K562 (cell line): ENCODE measurements around the gene DCAF12. TPM values are rescaled to one million over a fixed set of nuclear protein-coding genes. Genes with fewer than 3 reads are reported as not detected.
A peak's percentile ranks its signal among the peaks of the same experiment; 100 is the strongest.

Source experiments
- ARID1B ChIP-seq: fragments of 450-650 bp; IDR thresholded peaks from 2 replicates; pipeline ENCODE4 v1.6.1; 2016; ENCODE audit warnings: antibody characterized with exemption, mild to moderate bottlenecking, inconsistent platforms
- CBX2 ChIP-seq: fragments of 200-600 bp; sonication (generic); IDR thresholded peaks from one replicate; pipeline ENCODE4 v1.6.1; 2012; ENCODE audit warnings: mild to moderate bottlenecking, low read length, inconsistent platforms; ENCODE audit not compliant: insufficient read depth, poor library complexity, severe bottlenecking
- CHCHD3 ChIP-seq: fragments of 250-450 bp; sonication (Bioruptor Pico); IDR thresholded peaks from 2 replicates; pipeline ENCODE4 v2.1.2; 2022; ENCODE audit warnings: mild to moderate bottlenecking
- EP300 ChIP-seq: IDR thresholded peaks from 2 replicates; pipeline ENCODE4 v1.6.1; 2012; ENCODE audit warnings: low read length, improper control_type of control experiment
- FOXA1 ChIP-seq: fragments of 450-650 bp; IDR thresholded peaks from 2 replicates; pipeline ENCODE4 v1.6.1; 2016; ENCODE audit warnings: mild to moderate bottlenecking, borderline replicate concordance
- GTF3C2 ChIP-seq: IDR thresholded peaks from 3 replicates; pipeline ENCODE4 v1.6.1; 2011; ENCODE audit warnings: borderline replicate concordance, mild to moderate bottlenecking, moderate library complexity; ENCODE audit not compliant: insufficient read length; ENCODE audit errors: extremely low read depth
- HNRNPUL1 ChIP-seq: fragments of 200-400 bp; formaldehyde crosslinking; IDR thresholded peaks from 2 replicates; pipeline ENCODE4 v1.6.1; 2017; ENCODE audit warnings: low read length
- JUN ChIP-seq, 2 experiments: sonication (generic) in 1 of 2; formaldehyde crosslinking in 1 of 2; IDR thresholded peaks; 2 replicates each; pipeline versions ENCODE4 v1.6.1 to v1.8.0; 2012 to 2022; ENCODE audit warnings: borderline replicate concordance in 2 of 2, mild to moderate bottlenecking in 2 of 2, improper control_type of control experiment in 1 of 2, low read depth in 1 of 2, low read length in 1 of 2, missing genetic modification reagents in 1 of 2
- KDM1A ChIP-seq, 2 experiments: fragments of 450-650 bp; IDR thresholded peaks; 2 replicates each; pipeline ENCODE4 v1.6.1; 2016; ENCODE audit warnings: mild to moderate bottlenecking in 2 of 2
- MAX ChIP-seq: sonication (generic); formaldehyde crosslinking; IDR thresholded peaks from 2 replicates; pipeline ENCODE4 v1.9.0; 2022; ENCODE audit warnings: mild to moderate bottlenecking, missing genetic modification reagents
- OTX1 ChIP-seq: fragments of 450-650 bp; formaldehyde crosslinking; IDR thresholded peaks from 2 replicates; pipeline ENCODE4 v1.4.0; 2022; ENCODE audit warnings: mild to moderate bottlenecking
- RBM39 ChIP-seq: fragments of 200-400 bp; formaldehyde crosslinking; optimal IDR thresholded peaks from 2 replicates; pipeline ENCODE3; 2018; ENCODE audit warnings: low read depth, low read length
- SIX5 ChIP-seq, 2 experiments: IDR thresholded peaks; 2 replicates each; pipeline ENCODE4 v1.6.1; 2011; ENCODE audit warnings: low read length in 2 of 2, borderline replicate concordance in 1 of 2, low read depth in 1 of 2, mild to moderate bottlenecking in 1 of 2, moderate library complexity in 1 of 2; ENCODE audit not compliant: insufficient read depth in 1 of 2
- TFE3 ChIP-seq: fragments of 450-650 bp; formaldehyde crosslinking; IDR thresholded peaks from 2 replicates; pipeline ENCODE4 v1.4.0; 2020; ENCODE audit warnings: mild to moderate bottlenecking, mixed read lengths
- THRB ChIP-seq: fragments of 450-650 bp; formaldehyde crosslinking; conservative IDR thresholded peaks from 2 replicates; pipeline ENCODE4 v1.4.0; 2022; ENCODE audit warnings: mild to moderate bottlenecking, missing genetic modification characterization
- ZNF316 ChIP-seq: fragments of 450-650 bp; IDR thresholded peaks from 2 replicates; pipeline ENCODE4 v1.6.1; 2016
- ZNF395 ChIP-seq: fragments of 200-800 bp; sonication (Bioruptor generic); IDR thresholded peaks from 2 replicates; pipeline ENCODE4 v1.6.1; 2017; ENCODE audit warnings: missing genetic modification characterization, missing compliant biosample characterization
- ZNF639 ChIP-seq, 2 experiments: fragments of 200-800 bp in 1 of 2; sonication (Bioruptor generic) in 1 of 2; sonication (generic) in 1 of 2; formaldehyde crosslinking in 1 of 2; IDR thresholded peaks in 1 of 2; conservative IDR thresholded peaks in 1 of 2; 2 replicates each; pipeline versions ENCODE4 v1.5.0 to v1.6.1; 2016 to 2020; ENCODE audit warnings: missing compliant biosample characterization in 1 of 2, missing genetic modification characterization in 1 of 2, missing genetic modification reagents in 1 of 2
- polyA plus RNA-seq, 8 experiments: library from polyadenylated mRNA; depleted of rRNA in 4 of 8; stranded (reverse) in 5 of 8; unstranded in 3 of 8; fragments of >200 nt; fragmentation: Nextera tagmentation in 2 of 8; fragmentation: Illumina TruSeq in 1 of 8; extraction: Ambion mirVana in 2 of 8; extraction: Trizol in 1 of 8; gene quantifications; 2 replicates each; pipeline versions ENCODE4 v1.2.1 to v1.2.3, GENCODE V29; 2011 to 2014; ENCODE audit warnings: inconsistent platforms in 1 of 8, missing spikeins in 1 of 8
- total RNA-seq, 7 experiments: library from RNA; depleted of rRNA in 6 of 7; stranded (reverse); fragments of >200 nt in 6 of 7; fragmentation: Illumina TruSeq in 2 of 7; extraction: Trizol in 2 of 7; gene quantifications; 2 replicates each; pipeline versions ENCODE4 v1.2.1 to v1.2.3, GENCODE V29; 2011 to 2021; ENCODE audit warnings: low replicate concordance in 1 of 7

The DCAF12 gene
- total and polyA plus RNA-seq, 9 of the 15 experiments (the other 6 are each of a cell fraction or from before 2014, with no cell fraction given) = 10.9 to 59.6 (median 30.8) TPM

- TF ChIP-seq EP300 (peak; percentile 48), HNRNPUL1 (no peak), TFE3 (no peak), GTF3C2 (no peak), ARID1B (peak; percentile 66), KDM1A (IDR thresholded peaks at IDR 0.05) (peak; percentile 58 to 67; a peak in 3 of 4 replicates), ZNF316 (peak; percentile 90), MAX (peak; percentile 21; the same call in 1 of the 2 replicates), SIX5 (IDR thresholded peaks at IDR 0.05; ENCODE audit: borderline replicate concordance in 1 of 2, insufficient read depth in 1 of 2, low read depth in 1 of 2, low read length in 2 of 2) (no peak), ZNF639 (CRISPR knock-in tag; conservative IDR thresholded peaks at IDR 0.05 in 1 of 2, IDR thresholded peaks at IDR 0.05 in 1 of 2) (peak in 1 of 2 experiments; percentile 83; a peak in 2 of 4 replicates), FOXA1 (no peak), JUN (IDR thresholded peaks at IDR 0.05; ENCODE audit: borderline replicate concordance, low read depth, low read length) (peak; percentile 76; the same call in 1 of the 2 replicates), JUN (CRISPR knock-in tag; IDR thresholded peaks at IDR 0.05; ENCODE audit: borderline replicate concordance) (no peak), RBM39 (no peak), CBX2 (no peak), CHCHD3 (CRISPR knock-in tag) (no peak), THRB (no peak), OTX1 (CRISPR knock-in tag) (no peak), ZNF395 (CRISPR knock-in tag) (no peak)
These were observed 31.9 kb upstream of the DCAF12 start (continued) for GRCh38 chr9:34158362-34158869.
